ENCODE data around the gene GALNT5.

The GALNT5 gene

GRCh38 chr2:157218911-157219310 lies 38.6 kb upstream of the GALNT5 start:
- Histone ChIP-seq H2AFZ (ENCODE audit: low read depth, low read length, severe bottlenecking) (no peak overlapping the region), H3K27ac (ENCODE audit: low read depth, low read length) (no peak overlapping the region), H3K4me2 (ENCODE audit: low read depth, low read length, poor library complexity, severe bottlenecking) (no peak overlapping the region), H3K79me2 (ENCODE audit: insufficient read depth, low read length) (no peaks in the 10 kb centered on the region), H3K9ac (ENCODE audit: low read length) (no peak overlapping the region), H3K9me3 (ENCODE audit: insufficient read depth, low read length) (no peaks in the 10 kb centered on the region), H4K20me1 (ENCODE audit: low read depth, low read length) (no peaks in the 10 kb centered on the region), H3K36me3 (ENCODE audit: low read length) (no peaks in the 10 kb centered on the region), H3K27me3 (ENCODE audit: low read length) (no peaks in the 10 kb centered on the region), H3F3A (ENCODE audit: insufficient read depth) (no peaks in the 10 kb centered on the region), H3K4me3 (ENCODE audit: insufficient read depth, low read length, poor library complexity, severe bottlenecking) (no peak overlapping the region), H3K9me2 (replicated peaks; ENCODE audit: insufficient read depth, low read length) (no peaks in the 10 kb centered on the region)
- no peak for TF ChIP-seq CTCF (IDR thresholded peaks at IDR 0.05; ENCODE audit: insufficient read depth, low read length, poor library complexity, severe bottlenecking)
- TF ChIP-seq EZH2phosphoT487 (conservative IDR thresholded peaks at IDR 0.05; ENCODE audit: low read length): no peak

- Histone ChIP-seq H3K27ac (ENCODE audit: low read depth, low read length) (no peak overlapping the region), H3K9me3 (ENCODE audit: insufficient read depth, low read length) (no peaks in the 10 kb centered on the region), H3K4me3 (ENCODE audit: insufficient read depth, low read length, poor library complexity, severe bottlenecking) (no peak overlapping the region), H3K27me3 (ENCODE audit: low read length) (no peaks in the 10 kb centered on the region), H4K20me1 (ENCODE audit: low read depth, low read length) (no peaks in the 10 kb centered on the region), H2AFZ (ENCODE audit: low read depth, low read length, severe bottlenecking) (no peak overlapping the region), H3K9ac (ENCODE audit: low read length) (no peak overlapping the region), H3K4me2 (ENCODE audit: low read depth, low read length, poor library complexity, severe bottlenecking) (no peak overlapping the region), H3K9me2 (replicated peaks; ENCODE audit: insufficient read depth, low read length) (no peaks in the 10 kb centered on the region), H3K79me2 (ENCODE audit: insufficient read depth, low read length) (no peaks in the 10 kb centered on the region), H3F3A (ENCODE audit: insufficient read depth) (no peaks in the 10 kb centered on the region), H3K36me3 (ENCODE audit: low read length) (no peaks in the 10 kb centered on the region)
- TF ChIP-seq EZH2phosphoT487 (conservative IDR thresholded peaks at IDR 0.05; ENCODE audit: low read length) (no peak), CTCF (IDR thresholded peaks at IDR 0.05; ENCODE audit: insufficient read depth, low read length, poor library complexity, severe bottlenecking) (no peak)
Observed at GRCh38 chr2:157220502-157220901, 37.0 kb upstream of the GALNT5 start.

- Histone ChIP-seq H3K27ac (ENCODE audit: low read depth, low read length) (no peak overlapping the region), H3K36me3 (ENCODE audit: low read length) (no peaks in the 10 kb centered on the region), H3K9me2 (replicated peaks; ENCODE audit: insufficient read depth, low read length) (no peaks in the 10 kb centered on the region), H3F3A (ENCODE audit: insufficient read depth) (no peaks in the 10 kb centered on the region), H3K4me3 (ENCODE audit: insufficient read depth, low read length, poor library complexity, severe bottlenecking) (no peak overlapping the region), H3K79me2 (ENCODE audit: insufficient read depth, low read length) (no peaks in the 10 kb centered on the region), H3K9ac (ENCODE audit: low read length) (no peak overlapping the region), H3K9me3 (ENCODE audit: insufficient read depth, low read length) (no peaks in the 10 kb centered on the region), H4K20me1 (ENCODE audit: low read depth, low read length) (no peaks in the 10 kb centered on the region), H3K4me2 (ENCODE audit: low read depth, low read length, poor library complexity, severe bottlenecking) (no peak overlapping the region), H3K27me3 (ENCODE audit: low read length) (no peaks in the 10 kb centered on the region), H2AFZ (ENCODE audit: low read depth, low read length, severe bottlenecking) (no peak overlapping the region)
- TF ChIP-seq CTCF (IDR thresholded peaks at IDR 0.05; ENCODE audit: insufficient read depth, low read length, poor library complexity, severe bottlenecking): no peak
- TF ChIP-seq EZH2phosphoT487 (conservative IDR thresholded peaks at IDR 0.05; ENCODE audit: low read length): no peak
Observed at GRCh38 chr2:157221394-157221988, 36.0 kb upstream of the GALNT5 start.

All from SU-DHL-6 (cell line).